HG03280 (cell line): ENCODE measurements around the gene BSND.
A peak's percentile ranks its signal among the peaks of the same experiment; 100 is the strongest.
"Not testable (repeated sequence)": the region's sequence is repeated elsewhere in the genome, so short reads cannot be mapped to it uniquely, and the experiment has no call there.

ENCODE experiments used
- ATAC-seq: cut with Tn5 transposase; IDR thresholded peaks from one replicate; pipeline ENCODE4 v1.9.1; 2021; ENCODE audit warnings: mild to moderate bottlenecking, moderate library complexity; ENCODE audit not compliant: unreplicated experiment

The BSND gene

GRCh38 chr1:54998677-54999076, at the start of gene BSND:
TSS of gene BSND (plus strand) at chr1:54998933. CDS start at chr1:54999187, 254 bp downstream.
- ATAC-seq = no peak

- ATAC-seq = no peak
Observed at GRCh38 chr1:54949053-54949452, 49.7 kb upstream of the BSND start.

GRCh38 chr1:54950006-54950368, 48.7 kb upstream of the BSND start:
- ATAC-seq = no peak

- no peak for ATAC-seq
Observed at GRCh38 chr1:54950369-54951163, 48.2 kb upstream of the BSND start.

- ATAC-seq = no peak
Observed at GRCh38 chr1:54951810-54952226, 46.9 kb upstream of the BSND start.

GRCh38 chr1:54952950-54953718, 45.6 kb upstream of the BSND start:
- ATAC-seq = no peak

GRCh38 chr1:54953846-54954245, 44.9 kb upstream of the BSND start:
- ATAC-seq = no peak

GRCh38 chr1:54955359-54955758, 43.4 kb upstream of the BSND start:
- no peak for ATAC-seq

GRCh38 chr1:54956726-54957125, 42.0 kb upstream of the BSND start:
- no peak for ATAC-seq

GRCh38 chr1:54959241-54959640, 39.5 kb upstream of the BSND start:
- no peak for ATAC-seq

GRCh38 chr1:54962612-54963395, 35.9 kb upstream of the BSND start:
- ATAC-seq = no peak

GRCh38 chr1:54963829-54964228, 34.9 kb upstream of the BSND start:
- not testable (repeated sequence) for ATAC-seq

- peak; percentile 88 for ATAC-seq
Observed at GRCh38 chr1:54965624-54966340, 33.0 kb upstream of the BSND start.

- ATAC-seq = no peak
Observed at GRCh38 chr1:54967372-54967771, 31.4 kb upstream of the BSND start.

- ATAC-seq = no peak
Observed at GRCh38 chr1:54968551-54968950, 30.2 kb upstream of the BSND start.

- ATAC-seq = no peak
Observed at GRCh38 chr1:54969879-54970278, 28.9 kb upstream of the BSND start.

GRCh38 chr1:54970901-54971300, 27.8 kb upstream of the BSND start:
- no peak for ATAC-seq

- ATAC-seq = peak; percentile 73
Observed at GRCh38 chr1:54971317-54971791, 27.4 kb upstream of the BSND start.

GRCh38 chr1:54972436-54972835, 26.3 kb upstream of the BSND start:
- no peak for ATAC-seq

GRCh38 chr1:54973205-54973921, 25.4 kb upstream of the BSND start:
- ATAC-seq = no peak
